ENCODE measurements around the gene MAD1L1.

MAD1L1 gene

GRCh38 chr7:2051707-2052656, 180.8 kb downstream of the MAD1L1 start:
- TF ChIP-seq CTCF (IDR thresholded peaks at IDR 0.05) = no peak

- no peak for TF ChIP-seq CTCF (IDR thresholded peaks at IDR 0.05)
These were observed 182.3 kb downstream of the MAD1L1 start for GRCh38 chr7:2050511-2050866.

- no peak for TF ChIP-seq CTCF (IDR thresholded peaks at IDR 0.05)
These were observed 182.8 kb downstream of the MAD1L1 start for GRCh38 chr7:2049782-2050510.

GRCh38 chr7:2049111-2049781, 183.5 kb downstream of the MAD1L1 start:
- no peak for TF ChIP-seq CTCF (IDR thresholded peaks at IDR 0.05)

GRCh38 chr7:2048531-2048930, 184.2 kb downstream of the MAD1L1 start:
- TF ChIP-seq CTCF (IDR thresholded peaks at IDR 0.05) = no peak

- no peak for TF ChIP-seq CTCF (IDR thresholded peaks at IDR 0.05)
These were observed 184.7 kb downstream of the MAD1L1 start for GRCh38 chr7:2048006-2048405.

Data from LNCAP (cell line).